ENCODE results near the gene RNF38. TPM values are rescaled to one million over a fixed set of nuclear protein-coding genes. Genes with fewer than 3 reads are reported as not detected.
"Not testable (repeated sequence)": the region's sequence is repeated elsewhere in the genome, so short reads cannot be mapped to it uniquely, and the experiment has no call there.

RNF38 gene
- 27.0 TPM for polyA plus RNA-seq (ENCODE audit: insufficient read length)

- DNase-seq = no peak
Observed at GRCh38 chr9:36399980-36400331, at the start of gene RNF38. Gene RNF38, minus strand, starts transcription at chr9:36400269. Its CDS starts 161 bp downstream, at chr9:36400108.

DNA sequence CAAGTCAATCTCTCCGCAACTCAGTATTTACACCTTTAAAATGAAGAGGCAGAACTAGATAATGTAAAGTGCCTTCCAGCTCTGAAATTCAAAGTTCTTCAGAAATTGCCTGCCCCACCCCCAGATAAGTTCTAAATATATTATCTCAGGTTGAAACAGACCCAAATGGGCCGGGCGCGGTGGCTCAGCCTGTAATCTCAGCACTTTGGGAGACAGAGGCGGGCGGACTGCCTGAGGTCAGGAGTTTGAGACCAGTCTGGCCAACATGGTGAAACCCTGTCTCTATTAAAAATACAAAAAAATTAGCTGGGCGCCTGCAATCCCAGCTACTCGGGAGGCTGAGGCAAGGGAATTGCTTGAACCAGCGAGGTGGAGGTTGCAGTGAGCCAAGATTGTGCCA, 48.5 kb upstream of the RNF38 start:
- not testable (repeated sequence) for DNase-seq

- DNase-seq = no peak
Observed at GRCh38 chr9:36448017-36448416, 47.9 kb upstream of the RNF38 start.

DNA sequence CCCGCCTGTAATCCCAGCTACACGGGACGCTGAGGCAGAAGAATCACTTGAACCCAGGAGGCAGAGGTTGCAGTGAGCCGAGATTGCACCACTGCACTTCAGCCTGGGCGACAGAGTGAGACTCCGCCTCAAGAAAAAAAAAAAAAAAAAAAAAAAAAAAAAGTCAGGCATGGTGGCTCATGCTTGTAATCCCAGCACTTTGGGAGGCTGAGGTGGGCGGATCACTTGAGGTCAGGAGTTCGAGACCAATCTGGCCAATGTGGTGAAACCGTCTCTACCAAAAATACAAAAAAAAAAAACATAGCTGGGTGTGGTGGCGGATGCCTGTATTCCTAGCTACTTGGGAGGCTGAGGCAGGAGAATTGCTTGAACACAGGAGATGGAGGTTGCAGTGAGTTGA, 46.6 kb upstream of the RNF38 start:
- not testable (repeated sequence) for DNase-seq

- DNase-seq = no peak
Observed at GRCh38 chr9:36445800-36446361, 45.8 kb upstream of the RNF38 start.

- no peak for DNase-seq
Observed at GRCh38 chr9:36444203-36444602, 44.1 kb upstream of the RNF38 start.

DNA sequence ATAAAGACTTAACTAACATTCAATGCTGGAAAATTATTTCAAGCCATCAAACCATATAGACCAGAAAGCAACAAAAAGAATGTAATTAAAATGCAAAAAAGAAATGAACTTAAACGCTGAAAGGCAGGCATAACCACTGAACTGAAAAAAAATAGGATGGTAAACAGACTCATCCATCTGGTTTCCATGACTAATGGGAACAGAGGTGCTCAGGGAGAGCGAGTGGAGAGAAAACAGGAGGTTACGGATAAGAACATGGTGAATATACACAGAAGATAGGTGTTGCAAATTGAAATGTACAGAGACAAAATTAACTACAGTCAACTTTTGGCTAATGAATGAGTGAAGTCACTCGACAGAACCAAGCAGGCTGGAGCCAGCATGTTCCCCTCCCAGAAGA, 43.5 kb upstream of the RNF38 start:
- DNase-seq = no peak

GRCh38 chr9:36442710-36443109, 42.6 kb upstream of the RNF38 start:
- no peak for DNase-seq

DNA sequence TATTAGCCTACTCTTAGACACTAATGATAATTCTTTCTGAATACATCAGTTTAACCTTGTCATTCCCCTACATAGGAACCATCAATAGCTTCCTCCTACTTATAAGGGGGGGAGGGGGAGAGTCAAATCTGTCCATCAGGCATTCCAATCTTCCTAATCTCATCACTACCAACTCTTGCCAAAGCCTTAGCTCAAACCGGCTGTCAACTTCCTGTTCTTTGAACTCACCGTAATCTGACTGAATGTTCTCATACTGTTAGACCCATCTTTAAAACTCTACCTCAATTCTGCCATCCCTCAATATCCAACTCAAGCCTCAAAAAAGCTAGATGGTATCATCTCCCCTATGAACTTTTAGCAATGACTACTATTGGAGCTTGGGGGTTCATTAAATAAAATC, 41.9 kb upstream of the RNF38 start:
- no peak for DNase-seq

- no peak for DNase-seq
Observed at GRCh38 chr9:36438536-36439236, 38.6 kb upstream of the RNF38 start.

GRCh38 chr9:36437790-36438189, 37.7 kb upstream of the RNF38 start:
- no peak for DNase-seq

DNA sequence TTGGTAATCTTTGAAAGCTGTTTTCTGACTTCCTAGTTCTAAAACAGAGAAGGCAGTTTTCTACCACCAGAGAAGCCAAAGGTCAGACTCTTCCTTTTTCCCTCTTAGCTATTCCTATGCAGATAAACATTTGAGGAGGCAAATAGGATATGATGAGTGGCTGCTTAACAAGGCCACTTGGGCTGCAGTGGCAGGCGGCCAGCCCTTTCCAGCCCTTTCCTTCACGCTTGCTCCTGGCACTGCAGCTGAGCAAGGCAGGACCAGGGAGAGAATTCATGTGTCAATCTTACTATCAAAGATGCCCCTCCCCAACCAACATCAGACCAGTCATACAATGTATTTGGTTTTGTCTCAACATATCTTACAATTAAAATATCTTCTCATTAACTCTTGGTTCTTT, 36.8 kb upstream of the RNF38 start:
- no peak for DNase-seq

DNA sequence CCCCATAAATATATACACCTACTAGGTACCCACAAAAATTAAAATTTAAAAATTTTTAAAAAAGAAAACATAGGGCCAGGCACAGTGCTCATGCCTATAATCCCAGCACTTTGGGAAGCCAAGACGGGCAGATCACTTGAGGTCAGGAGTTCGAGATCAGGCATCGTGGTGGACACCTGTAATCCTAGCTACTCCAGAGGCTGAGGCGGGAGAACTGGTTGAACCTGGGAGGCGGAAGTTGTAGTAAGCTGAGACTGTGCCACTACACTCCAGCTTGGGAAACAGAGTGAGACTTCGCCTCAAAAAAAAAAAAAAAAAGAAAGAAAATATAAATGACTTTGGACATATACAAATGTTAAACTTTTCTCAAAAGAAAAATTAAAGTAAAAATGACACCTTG, 33.3 kb upstream of the RNF38 start:
- DNase-seq = no peak

DNA sequence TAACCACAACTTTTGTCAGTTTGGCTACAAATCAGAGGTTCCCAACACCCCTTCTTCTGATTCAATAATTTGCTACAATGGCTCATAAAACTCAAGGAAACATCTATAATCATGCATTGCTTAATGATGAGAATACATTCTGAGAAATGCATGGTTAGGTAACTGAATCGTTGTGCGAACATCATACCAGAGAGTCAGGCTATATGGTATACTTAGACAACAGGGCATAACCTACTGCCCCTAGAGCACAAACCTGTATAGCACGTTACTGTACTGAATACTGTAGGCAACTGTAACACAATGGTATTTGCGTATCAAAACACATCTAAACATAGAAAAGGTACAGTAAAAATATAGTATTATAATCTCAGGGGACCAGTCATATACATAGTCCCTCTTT, 31.0 kb upstream of the RNF38 start:
- DNase-seq = no peak

- no peak for DNase-seq
Observed at GRCh38 chr9:36426945-36427344, 26.9 kb upstream of the RNF38 start.

GRCh38 chr9:36426348-36426747, 26.3 kb upstream of the RNF38 start:
- no peak for DNase-seq

GRCh38 chr9:36424289-36425055, 24.4 kb upstream of the RNF38 start:
- DNase-seq = no peak

GRCh38 chr9:36423206-36423605, 23.1 kb upstream of the RNF38 start:
- DNase-seq = no peak

GRCh38 chr9:36416890-36417289, 16.8 kb upstream of the RNF38 start:
- DNase-seq = no peak

DNA sequence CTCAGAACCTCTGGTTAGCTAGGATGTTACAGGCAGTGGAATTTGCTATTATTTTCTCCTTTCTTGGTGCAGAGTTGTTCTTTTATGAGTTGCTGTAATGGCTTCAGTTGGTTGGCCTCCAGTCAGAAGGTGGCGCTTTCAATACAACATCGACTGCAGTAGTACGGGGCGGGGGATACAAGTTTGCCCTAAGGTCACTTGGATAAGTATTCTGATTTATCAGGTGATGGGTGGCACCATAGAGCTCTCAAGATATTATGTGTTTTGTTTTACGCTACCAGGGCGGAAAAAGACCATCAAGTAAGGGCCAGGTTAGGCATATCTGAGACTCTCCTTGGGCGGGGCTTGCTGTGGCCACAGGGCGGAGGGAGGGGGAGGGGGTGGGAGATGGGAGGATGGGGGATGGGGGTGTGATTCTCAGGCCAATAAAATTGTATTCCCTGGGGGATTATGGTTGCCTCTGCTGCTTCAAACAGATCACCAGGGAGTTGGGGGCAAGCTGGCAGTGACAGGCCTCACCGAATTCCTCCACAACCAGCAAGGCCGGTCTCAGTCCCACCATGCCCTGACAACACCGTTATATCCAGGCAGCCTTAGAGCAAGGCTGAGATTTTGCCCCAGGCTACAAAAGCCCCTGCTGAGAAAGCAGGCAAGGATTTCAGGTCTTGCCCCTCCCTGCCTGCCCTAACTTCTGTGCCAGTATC, 15.9 kb upstream of the RNF38 start:
- no peak for DNase-seq

GRCh38 chr9:36411410-36411809, 11.3 kb upstream of the RNF38 start:
- not testable (repeated sequence) for DNase-seq

- not testable (repeated sequence) for DNase-seq
Observed at GRCh38 chr9:36409076-36409475, 9.0 kb upstream of the RNF38 start.

GRCh38 chr9:36407122-36407723, 7.2 kb upstream of the RNF38 start:
- peak; percentile 65 for DNase-seq

Measured in hindlimb muscle (tissue), 1 donor.